Mesendoderm (in vitro differentiated cells): ENCODE results near the gene C7orf25.

ENCODE experiments used
- DNase-seq: peaks from one replicate; pipeline ENCODE4 v3.0.0; 2013
- H2AK5ac ChIP-seq: 2 replicates; pipeline ENCODE4 v1.6.1; 2013; ENCODE audit warnings: low read length, inconsistent platforms
- H2BK120ac ChIP-seq: 2 replicates; pipeline ENCODE4 v1.6.1; 2013; ENCODE audit warnings: low read depth, mild to moderate bottlenecking, low read length, moderate library complexity, mixed read lengths
- H2BK15ac ChIP-seq: replicated peaks from 2 replicates; pipeline ENCODE4 v1.6.1; 2013; ENCODE audit warnings: low read depth, mild to moderate bottlenecking, moderate library complexity
- H2BK5ac ChIP-seq: 2 replicates; pipeline ENCODE4 v1.6.1; 2013; ENCODE audit warnings: low read length, inconsistent platforms
- H3K18ac ChIP-seq: 2 replicates; pipeline ENCODE4 v1.6.1; 2013; ENCODE audit warnings: mild to moderate bottlenecking, low read length, mixed read lengths
- H3K23ac ChIP-seq: one replicate; pipeline ENCODE4 v1.6.1; 2013; ENCODE audit warnings: low read length
- H3K27ac ChIP-seq: 2 replicates; pipeline ENCODE4 v1.5.1; 2013; ENCODE audit warnings: low read depth, mild to moderate bottlenecking, inconsistent platforms, low read length, moderate library complexity
- H3K27me3 ChIP-seq: 2 replicates; pipeline ENCODE4 v1.6.1; 2013; ENCODE audit warnings: low read length, control low read depth, mild to moderate bottlenecking, inconsistent platforms; ENCODE audit not compliant: insufficient read depth, poor library complexity
- H3K36me3 ChIP-seq: 2 replicates; pipeline ENCODE4 v1.6.1; 2013; ENCODE audit warnings: low read length, inconsistent platforms; ENCODE audit not compliant: control insufficient read depth, insufficient read depth
- H3K4ac ChIP-seq: one replicate; pipeline ENCODE4 v1.6.1; 2013; ENCODE audit warnings: low read depth, mild to moderate bottlenecking, low read length, moderate library complexity
- H3K4me1 ChIP-seq: 2 replicates; pipeline ENCODE4 v1.6.1; 2013; ENCODE audit warnings: low read depth, low read length, inconsistent platforms; ENCODE audit not compliant: control insufficient read depth
- H3K4me2 ChIP-seq: 2 replicates; pipeline ENCODE4 v1.6.1; 2013; ENCODE audit warnings: low read length
- H3K4me3 ChIP-seq: 2 replicates; pipeline ENCODE4 v1.5.1; 2013; ENCODE audit warnings: mild to moderate bottlenecking, low read length
- H3K56ac ChIP-seq: one replicate; pipeline ENCODE4 v1.6.1; 2013; ENCODE audit warnings: low read length
- H3K79me1 ChIP-seq: 2 replicates; pipeline ENCODE4 v1.6.1; 2013; ENCODE audit warnings: low read length, inconsistent platforms
- H3K79me2 ChIP-seq: 2 replicates; pipeline ENCODE4 v1.6.1; 2013; ENCODE audit warnings: mild to moderate bottlenecking, low read length; ENCODE audit not compliant: control insufficient read depth, insufficient read depth
- H3K9ac ChIP-seq: 2 replicates; pipeline ENCODE4 v1.6.1; 2013; ENCODE audit warnings: low read length, inconsistent platforms
- H4K5ac ChIP-seq: one replicate; pipeline ENCODE4 v1.6.1; 2013; ENCODE audit warnings: low read length
- H4K8ac ChIP-seq: one replicate; pipeline ENCODE4 v1.6.1; 2013; ENCODE audit warnings: low read depth, mild to moderate bottlenecking, control low read depth, low read length, moderate library complexity
- WGBS: extraction: QIAGEN DNeasy Blood & Tissue Kit; methylation state at CpG from one replicate; pipeline ENCODE4 v1.1.7; 2013; ENCODE audit warnings: low lambda C conversion rate, missing lambda C conversion rate; ENCODE audit not compliant: insufficient coverage; ENCODE audit errors: extremely low coverage; 5-methylcytosine and 5-hydroxymethylcytosine counted together

C7orf25 gene

GRCh38 chr7:42953994-42954393 lies 42.1 kb upstream of the C7orf25 start:
- Histone ChIP-seq H4K8ac (no peak overlapping the region), H3K9ac (no peak overlapping the region), H3K79me2 (no peaks in the 10 kb centered on the region), H2BK15ac (no peak overlapping the region), H4K5ac (no peak overlapping the region), H3K4me2 (no peak overlapping the region), H2BK120ac (no peak overlapping the region), H3K23ac (no peak overlapping the region), H2BK5ac (no peak overlapping the region), H3K56ac (no peak overlapping the region), H3K18ac (no peak overlapping the region), H2AK5ac (no peak overlapping the region), H3K36me3 (no peaks in the 10 kb centered on the region), H3K79me1 (no peaks in the 10 kb centered on the region), H3K27me3 (no peaks in the 10 kb centered on the region), H3K4me1 (no peaks in the 10 kb centered on the region), H3K27ac (no peak overlapping the region), H3K4ac (no peak overlapping the region), H3K4me3 (no peak overlapping the region)
- WGBS: no CpG with 5 or more reads among the region's 4 CpGs
- no peak for DNase-seq

- no peak overlapping the region for H4K5ac ChIP-seq
- no peak overlapping the region for H3K4ac ChIP-seq
- H2BK15ac ChIP-seq: no peak overlapping the region
- H2BK120ac ChIP-seq: no peak overlapping the region
- H4K8ac ChIP-seq: no peak overlapping the region
- H3K27ac ChIP-seq: no peak overlapping the region
- no peak overlapping the region for H3K18ac ChIP-seq
- DNase-seq: no peak
- H3K79me2 ChIP-seq: no peaks in the 10 kb centered on the region
- no CpG with 5 or more reads among the region's 4 CpGs for WGBS
- H3K23ac ChIP-seq: no peak overlapping the region
- H3K4me2 ChIP-seq: no peak overlapping the region
- no peaks in the 10 kb centered on the region for H3K27me3 ChIP-seq
- H3K79me1 ChIP-seq: no peaks in the 10 kb centered on the region
- H3K4me1 ChIP-seq: no peaks in the 10 kb centered on the region
- H2AK5ac ChIP-seq: no peak overlapping the region
- no peak overlapping the region for H3K9ac ChIP-seq
- H2BK5ac ChIP-seq: no peak overlapping the region
- no peaks in the 10 kb centered on the region for H3K36me3 ChIP-seq
- no peak overlapping the region for H3K56ac ChIP-seq
- no peak overlapping the region for H3K4me3 ChIP-seq
These were observed 40.5 kb upstream of the C7orf25 start for GRCh38 chr7:42952328-42952727.

- WGBS: no CpG with 5 or more reads among the region's 3 CpGs
- DNase-seq: no peak
- Histone ChIP-seq H3K23ac (no peak overlapping the region), H3K4me1 (no peaks in the 10 kb centered on the region), H3K36me3 (no peaks in the 10 kb centered on the region), H3K4me3 (no peak overlapping the region), H3K4ac (no peak overlapping the region), H3K9ac (no peak overlapping the region), H2BK5ac (no peak overlapping the region), H4K5ac (no peak overlapping the region), H3K79me1 (no peaks in the 10 kb centered on the region), H3K27me3 (no peaks in the 10 kb centered on the region), H3K18ac (no peak overlapping the region), H2BK15ac (no peak overlapping the region), H2AK5ac (no peak overlapping the region), H3K27ac (no peak overlapping the region), H4K8ac (no peak overlapping the region), H3K56ac (no peak overlapping the region), H3K79me2 (no peaks in the 10 kb centered on the region), H2BK120ac (no peak overlapping the region), H3K4me2 (no peak overlapping the region)
These were observed 38.5 kb upstream of the C7orf25 start for GRCh38 chr7:42950417-42950816.

GRCh38 chr7:42947521-42947920 lies 35.7 kb upstream of the C7orf25 start:
- H3K79me1 ChIP-seq: no peaks in the 10 kb centered on the region
- no peak overlapping the region for H3K9ac ChIP-seq
- no peak overlapping the region for H2BK15ac ChIP-seq
- H2AK5ac ChIP-seq: peak overlapping the region; percentile 12
- no peaks in the 10 kb centered on the region for H3K27me3 ChIP-seq
- H3K36me3 ChIP-seq: no peaks in the 10 kb centered on the region
- no CpG with 5 or more reads among the region's 2 CpGs for WGBS
- H2BK5ac ChIP-seq: peak overlapping the region; percentile 23
- no peak overlapping the region for H4K5ac ChIP-seq
- H3K79me2 ChIP-seq: no peaks in the 10 kb centered on the region
- no peaks in the 10 kb centered on the region for H3K4me1 ChIP-seq
- H3K4me3 ChIP-seq: no peak overlapping the region
- H3K18ac ChIP-seq: peak overlapping the region; percentile 7
- DNase-seq: no peak
- no peak overlapping the region for H4K8ac ChIP-seq
- H3K27ac ChIP-seq: peak overlapping the region; percentile 66
- peak overlapping the region; percentile 79 for H3K4ac ChIP-seq
- H2BK120ac ChIP-seq: peak overlapping the region; percentile 51
- H3K4me2 ChIP-seq: no peak overlapping the region
- H3K23ac ChIP-seq: no peak overlapping the region
- peak overlapping the region; percentile 59 for H3K56ac ChIP-seq

- H2BK5ac ChIP-seq: no peak overlapping the region
- H3K23ac ChIP-seq: no peak overlapping the region
- H3K27ac ChIP-seq: no peak overlapping the region
- no peak overlapping the region for H2BK120ac ChIP-seq
- H4K8ac ChIP-seq: no peak overlapping the region
- WGBS: no CpG with 5 or more reads among the region's 2 CpGs
- H3K79me1 ChIP-seq: no peaks in the 10 kb centered on the region
- no peaks in the 10 kb centered on the region for H3K79me2 ChIP-seq
- H2BK15ac ChIP-seq: no peak overlapping the region
- no peaks in the 10 kb centered on the region for H3K36me3 ChIP-seq
- H4K5ac ChIP-seq: no peak overlapping the region
- H3K18ac ChIP-seq: no peak overlapping the region
- H3K4me1 ChIP-seq: no peaks in the 10 kb centered on the region
- peak overlapping the region; percentile 62 for H3K4ac ChIP-seq
- no peaks in the 10 kb centered on the region for H3K27me3 ChIP-seq
- H2AK5ac ChIP-seq: no peak overlapping the region
- no peak overlapping the region for H3K4me3 ChIP-seq
- H3K56ac ChIP-seq: no peak overlapping the region
- no peak overlapping the region for H3K4me2 ChIP-seq
- H3K9ac ChIP-seq: no peak overlapping the region
- no peak for DNase-seq
These were observed 34.7 kb upstream of the C7orf25 start for GRCh38 chr7:42946627-42946950.

- no peaks in the 10 kb centered on the region for H3K4me1 ChIP-seq
- no peak overlapping the region for H2BK120ac ChIP-seq
- H3K4ac ChIP-seq: peak overlapping the region; percentile 62
- H3K36me3 ChIP-seq: no peaks in the 10 kb centered on the region
- H4K5ac ChIP-seq: no peak overlapping the region
- H3K9ac ChIP-seq: peak overlapping the region; percentile 37
- H3K56ac ChIP-seq: peak overlapping the region; percentile 61
- no peak overlapping the region for H2AK5ac ChIP-seq
- no peak overlapping the region for H3K4me2 ChIP-seq
- H4K8ac ChIP-seq: no peak overlapping the region
- H2BK5ac ChIP-seq: no peak overlapping the region
- no CpG with 5 or more reads among the region's 4 CpGs for WGBS
- H3K4me3 ChIP-seq: no peak overlapping the region
- H3K18ac ChIP-seq: no peak overlapping the region
- H3K27me3 ChIP-seq: no peaks in the 10 kb centered on the region
- H3K79me2 ChIP-seq: no peaks in the 10 kb centered on the region
- H3K79me1 ChIP-seq: no peaks in the 10 kb centered on the region
- H3K27ac ChIP-seq: no peak overlapping the region
- no peak overlapping the region for H2BK15ac ChIP-seq
- no peak for DNase-seq
- H3K23ac ChIP-seq: no peak overlapping the region
These were observed 34.2 kb upstream of the C7orf25 start for GRCh38 chr7:42945821-42946626.
